KMS-11 (cell line): ENCODE measurements around the gene LRRC1.

Experiments
- H2AFZ ChIP-seq: fragments of 200-600 bp; sonication (generic); 2 replicates; pipeline ENCODE4 v1.6.1; 2016; ENCODE audit warnings: antibody characterized with exemption, mixed run types, low read depth
- H3K27ac ChIP-seq: fragments of 200-600 bp; sonication (generic); 2 replicates; pipeline ENCODE4 v1.6.1; 2016; ENCODE audit warnings: mild to moderate bottlenecking, mixed run types
- H3K27me3 ChIP-seq: fragments of 200-600 bp; sonication (generic); 2 replicates; pipeline ENCODE4 v1.6.1; 2017; ENCODE audit warnings: mild to moderate bottlenecking, low read depth, mixed run types, moderate library complexity; ENCODE audit not compliant: insufficient read depth
- H3K36me3 ChIP-seq: fragments of 200-600 bp; sonication (generic); 2 replicates; pipeline ENCODE4 v1.6.1; 2017; ENCODE audit warnings: mild to moderate bottlenecking, mixed run types; ENCODE audit not compliant: insufficient read depth
- H3K4me1 ChIP-seq: fragments of 200-600 bp; sonication (generic); 2 replicates; pipeline ENCODE4 v1.6.1; 2016; ENCODE audit warnings: mild to moderate bottlenecking, low read depth, mixed run types; ENCODE audit not compliant: poor library complexity, severe bottlenecking
- H3K4me2 ChIP-seq: fragments of 200-600 bp; sonication (generic); 2 replicates; pipeline ENCODE4 v1.7.0; 2016; ENCODE audit warnings: mild to moderate bottlenecking, mixed run types
- H3K4me3 ChIP-seq: fragments of 200-600 bp; sonication (generic); IDR thresholded peaks from 2 replicates; pipeline ENCODE4 v1.6.1; 2017; ENCODE audit warnings: low read depth, low read length, mixed read lengths; ENCODE audit not compliant: insufficient read depth
- H3K79me2 ChIP-seq: fragments of 200-600 bp; sonication (generic); 2 replicates; pipeline ENCODE4 v1.6.1; 2016; ENCODE audit warnings: low read depth, mixed run types; ENCODE audit not compliant: insufficient read depth
- H3K9ac ChIP-seq: fragments of 200-600 bp; sonication (generic); 2 replicates; pipeline ENCODE4 v1.6.1; 2016; ENCODE audit warnings: mild to moderate bottlenecking, mixed run types
- H4K20me1 ChIP-seq: fragments of 200-600 bp; sonication (generic); 2 replicates; pipeline ENCODE4 v1.6.1; 2016; ENCODE audit warnings: mild to moderate bottlenecking, mixed run types; ENCODE audit not compliant: insufficient read depth
- TF ChIP-seq, protein P1 (sequence below): fragments of 200-600 bp; sonication (generic); conservative IDR thresholded peaks from 2 replicates; pipeline ENCODE4 v1.6.1; 2017; ENCODE audit warnings: low read depth, mild to moderate bottlenecking, antibody characterized with exemption, low read length, moderate library complexity, mixed read lengths

The LRRC1 gene

DNA sequence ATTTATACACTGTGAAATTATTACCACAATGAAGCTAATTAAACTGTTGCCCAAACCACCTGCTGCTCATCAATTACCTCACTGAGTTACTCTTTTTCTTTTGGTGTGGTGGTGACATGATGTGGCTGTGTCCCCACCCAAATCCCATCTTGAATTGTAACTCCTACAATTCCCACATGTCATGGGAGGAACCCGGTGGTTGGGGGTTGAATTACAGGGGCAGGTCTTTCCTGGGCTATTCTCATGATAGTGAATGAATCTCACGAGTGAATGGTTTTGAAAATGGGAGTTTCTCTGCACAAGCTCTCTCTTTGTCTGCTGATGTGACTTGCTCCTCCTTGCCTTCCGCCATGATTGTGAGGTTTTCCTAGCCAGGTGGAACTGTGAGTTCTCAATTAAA is 145.0 kb downstream of the LRRC1 start:
- TF ChIP-seq, protein P1, sequence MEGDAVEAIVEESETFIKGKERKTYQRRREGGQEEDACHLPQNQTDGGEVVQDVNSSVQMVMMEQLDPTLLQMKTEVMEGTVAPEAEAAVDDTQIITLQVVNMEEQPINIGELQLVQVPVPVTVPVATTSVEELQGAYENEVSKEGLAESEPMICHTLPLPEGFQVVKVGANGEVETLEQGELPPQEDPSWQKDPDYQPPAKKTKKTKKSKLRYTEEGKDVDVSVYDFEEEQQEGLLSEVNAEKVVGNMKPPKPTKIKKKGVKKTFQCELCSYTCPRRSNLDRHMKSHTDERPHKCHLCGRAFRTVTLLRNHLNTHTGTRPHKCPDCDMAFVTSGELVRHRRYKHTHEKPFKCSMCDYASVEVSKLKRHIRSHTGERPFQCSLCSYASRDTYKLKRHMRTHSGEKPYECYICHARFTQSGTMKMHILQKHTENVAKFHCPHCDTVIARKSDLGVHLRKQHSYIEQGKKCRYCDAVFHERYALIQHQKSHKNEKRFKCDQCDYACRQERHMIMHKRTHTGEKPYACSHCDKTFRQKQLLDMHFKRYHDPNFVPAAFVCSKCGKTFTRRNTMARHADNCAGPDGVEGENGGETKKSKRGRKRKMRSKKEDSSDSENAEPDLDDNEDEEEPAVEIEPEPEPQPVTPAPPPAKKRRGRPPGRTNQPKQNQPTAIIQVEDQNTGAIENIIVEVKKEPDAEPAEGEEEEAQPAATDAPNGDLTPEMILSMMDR, result no peak
- no peak overlapping the region for H3K4me3 ChIP-seq

DNA sequence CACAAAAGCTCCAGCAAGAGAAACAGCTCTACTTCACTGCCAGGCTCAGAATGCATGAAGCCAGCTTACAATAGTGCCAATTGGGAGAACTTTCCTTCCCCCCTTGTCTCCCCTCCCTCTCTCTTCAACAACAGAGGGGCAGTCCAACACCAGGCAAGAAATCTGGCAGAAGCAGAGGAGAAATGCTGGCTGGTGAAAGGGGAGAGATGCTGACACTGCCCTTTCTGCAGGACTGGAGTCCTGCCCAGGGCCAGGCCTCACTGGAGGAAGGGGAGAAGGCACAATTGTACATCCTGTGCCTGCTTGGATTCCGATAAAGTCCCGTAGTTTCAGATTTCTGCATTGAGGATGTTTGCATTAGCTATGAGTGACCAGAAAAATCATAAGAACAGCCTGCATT is 148.6 kb downstream of the LRRC1 start:
- Histone ChIP-seq H3K36me3 (no peaks in the 10 kb centered on the region), H3K4me2 (no peak overlapping the region), H3K9ac (no peak overlapping the region), H3K27me3 (no peaks in the 10 kb centered on the region), H3K27ac (no peak overlapping the region), H3K4me1 (peaks cover 13% of the 10 kb centered on the region), H2AFZ (no peak overlapping the region), H3K79me2 (no peaks in the 10 kb centered on the region), H3K4me3 (no peak overlapping the region), H4K20me1 (no peaks in the 10 kb centered on the region)
- TF ChIP-seq, protein P1, result no peak

More for the DNA sequence above, 145.0 kb downstream of the LRRC1 start:
- no peak overlapping the region for H3K27ac ChIP-seq
- no peaks in the 10 kb centered on the region for H3K27me3 ChIP-seq
- H3K79me2 ChIP-seq, result no peaks in the 10 kb centered on the region
- H2AFZ ChIP-seq, result no peak overlapping the region
- H3K36me3 ChIP-seq, result no peaks in the 10 kb centered on the region
- peaks cover 13% of the 10 kb centered on the region for H3K4me1 ChIP-seq
- no peak overlapping the region for H3K4me2 ChIP-seq
- no peak overlapping the region for H3K9ac ChIP-seq
- H4K20me1 ChIP-seq, result no peaks in the 10 kb centered on the region

- Histone ChIP-seq H3K9ac (no peak overlapping the region), H3K4me2 (no peak overlapping the region), H3K4me1 (peaks cover 6% of the 10 kb centered on the region), H3K27me3 (no peaks in the 10 kb centered on the region), H4K20me1 (no peaks in the 10 kb centered on the region), H2AFZ (no peak overlapping the region), H3K4me3 (no peak overlapping the region), H3K27ac (no peak overlapping the region), H3K79me2 (no peaks in the 10 kb centered on the region), H3K36me3 (no peaks in the 10 kb centered on the region)
- TF ChIP-seq, protein P1, result no peak
Observed at GRCh38 chr6:53944091-53944490, 149.3 kb downstream of the LRRC1 start.

DNA sequence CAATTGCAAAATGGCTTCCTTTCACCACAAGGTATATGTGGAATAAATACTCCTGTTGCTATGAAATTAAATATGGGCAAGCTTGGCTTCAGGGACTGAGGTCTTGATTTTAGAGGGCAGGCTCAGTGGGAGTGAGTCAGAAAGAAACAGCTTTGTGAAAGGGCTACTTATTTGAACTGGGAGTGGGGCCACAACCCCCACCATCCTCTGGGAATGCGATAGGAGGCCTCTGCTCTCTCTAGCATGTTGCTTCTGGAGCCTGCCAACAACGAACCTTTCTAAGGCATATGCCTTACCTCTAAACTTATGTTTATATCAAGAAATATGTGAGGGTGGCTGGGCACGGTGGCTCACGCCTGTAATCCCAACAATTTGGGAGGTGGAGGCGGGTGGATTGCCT is 149.7 kb downstream of the LRRC1 start:
- Histone ChIP-seq H4K20me1 (no peaks in the 10 kb centered on the region), H3K4me1 (peaks cover 1% of the 10 kb centered on the region), H3K27me3 (no peaks in the 10 kb centered on the region), H3K27ac (no peak overlapping the region), H3K36me3 (no peaks in the 10 kb centered on the region), H3K4me2 (no peak overlapping the region), H3K9ac (no peak overlapping the region), H2AFZ (no peak overlapping the region), H3K4me3 (no peak overlapping the region), H3K79me2 (no peaks in the 10 kb centered on the region)
- TF ChIP-seq, protein P1, result no peak
